ENCODE results near the gene RTP4.
"Not testable (repeated sequence)": the region's sequence is repeated elsewhere in the genome, so short reads cannot be mapped to it uniquely, and the experiment has no call there.

Gene RTP4

DNA sequence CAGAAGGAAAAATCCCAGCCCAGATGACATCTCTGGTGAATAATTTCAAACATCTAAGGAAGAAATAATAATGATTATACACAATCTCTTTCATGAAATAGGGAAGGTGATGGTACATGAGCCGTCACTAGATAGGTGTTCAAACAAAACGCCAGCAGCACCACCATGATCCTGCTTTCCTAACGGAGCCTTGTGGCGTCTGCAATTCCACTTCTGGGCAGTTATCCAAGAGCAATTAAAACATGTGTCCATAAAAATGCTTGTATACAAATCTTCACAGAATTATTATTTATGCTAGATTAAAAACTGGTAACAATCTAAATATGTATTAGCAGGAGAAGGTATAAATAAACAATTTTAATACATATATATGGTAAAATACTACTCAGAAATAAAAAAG, 33.7 kb downstream of the RTP4 start:
- no peaks in the 10 kb centered on the region for H3K36me3 ChIP-seq (ENCODE audit: control insufficient read depth in 1 of 2, insufficient read depth in 2 of 2, low read length in 2 of 2)
- no peak overlapping the region for H3K4me3 ChIP-seq (ENCODE audit: low read depth in 1 of 2, low read length in 2 of 2)
- no peak overlapping the region for H3K9ac ChIP-seq (ENCODE audit: low read depth in 1 of 2, low read length in 2 of 2)
- H3K9me3 ChIP-seq (ENCODE audit: control insufficient read depth in 1 of 2, low read length in 2 of 2) = no peaks in the 10 kb centered on the region
- H3K27me3 ChIP-seq (ENCODE audit: control insufficient read depth in 1 of 2, insufficient read depth in 2 of 2, low read length in 2 of 2) = no peaks in the 10 kb centered on the region
- H3K27ac ChIP-seq (ENCODE audit: low read depth, low read length) = no peak overlapping the region
- no peaks in the 10 kb centered on the region for H3K4me1 ChIP-seq (ENCODE audit: control insufficient read depth in 1 of 2, insufficient read depth in 2 of 2, low read length in 2 of 2)

DNA sequence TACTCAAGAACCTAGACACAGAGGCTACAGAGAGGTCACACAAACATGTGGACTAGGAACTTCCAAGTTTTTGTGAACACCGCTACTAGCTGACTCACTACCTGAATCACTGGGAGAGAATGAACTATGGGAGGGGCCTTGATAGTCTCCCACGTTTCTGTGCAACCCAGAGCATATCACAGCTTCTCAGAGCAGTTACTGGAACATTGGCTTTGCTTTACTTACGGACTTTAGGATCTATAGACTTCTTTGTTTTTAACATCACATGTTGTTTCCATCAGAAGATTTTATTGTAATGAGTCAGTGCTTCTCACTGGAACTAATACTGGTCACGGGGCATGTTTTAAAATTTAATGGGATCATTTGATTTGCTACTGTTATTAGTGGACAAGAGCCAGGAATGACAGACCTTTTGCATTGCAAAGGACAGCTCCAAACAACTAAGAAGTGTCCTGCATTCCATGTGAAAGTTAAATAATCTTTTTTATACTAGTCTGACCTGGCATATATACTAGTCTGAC, 35.6 kb downstream of the RTP4 start:
- H3K9me3 ChIP-seq (ENCODE audit: control insufficient read depth in 1 of 2, low read length in 2 of 2) = no peaks in the 10 kb centered on the region
- H3K9ac ChIP-seq (ENCODE audit: low read depth in 1 of 2, low read length in 2 of 2) = no peak overlapping the region
- no peaks in the 10 kb centered on the region for H3K36me3 ChIP-seq (ENCODE audit: control insufficient read depth in 1 of 2, insufficient read depth in 2 of 2, low read length in 2 of 2)
- no peaks in the 10 kb centered on the region for H3K4me1 ChIP-seq (ENCODE audit: control insufficient read depth in 1 of 2, insufficient read depth in 2 of 2, low read length in 2 of 2)
- H3K27ac ChIP-seq (ENCODE audit: low read depth, low read length) = no peak overlapping the region
- H3K27me3 ChIP-seq (ENCODE audit: control insufficient read depth in 1 of 2, insufficient read depth in 2 of 2, low read length in 2 of 2) = no peaks in the 10 kb centered on the region
- no peak overlapping the region for H3K4me3 ChIP-seq (ENCODE audit: low read depth in 1 of 2, low read length in 2 of 2)

DNA sequence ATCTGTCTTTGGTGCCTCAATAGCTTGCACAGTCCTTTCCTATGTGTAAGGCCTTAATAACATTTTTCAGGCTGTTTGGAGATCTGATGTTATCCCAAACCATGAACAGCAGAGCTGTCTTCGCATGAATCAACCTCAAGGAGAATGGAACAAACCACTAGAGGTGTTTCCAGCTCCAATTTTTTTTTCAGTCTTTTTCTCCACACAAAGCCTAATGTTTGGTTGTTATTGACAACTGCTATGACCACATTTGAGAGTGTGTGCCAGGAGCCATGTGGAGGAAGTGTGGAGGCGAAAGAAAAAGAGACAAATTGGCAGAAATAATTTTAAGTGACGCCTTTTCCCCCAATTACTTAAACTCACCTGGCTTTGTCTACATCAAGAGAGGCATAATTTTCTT, 38.7 kb downstream of the RTP4 start:
- Histone ChIP-seq H3K9ac (ENCODE audit: low read depth in 1 of 2, low read length in 2 of 2) (no peak overlapping the region), H3K36me3 (ENCODE audit: control insufficient read depth in 1 of 2, insufficient read depth in 2 of 2, low read length in 2 of 2) (no peaks in the 10 kb centered on the region), H3K4me3 (ENCODE audit: low read depth in 1 of 2, low read length in 2 of 2) (no peak overlapping the region), H3K27me3 (ENCODE audit: control insufficient read depth in 1 of 2, insufficient read depth in 2 of 2, low read length in 2 of 2) (no peaks in the 10 kb centered on the region), H3K9me3 (ENCODE audit: control insufficient read depth in 1 of 2, low read length in 2 of 2) (no peaks in the 10 kb centered on the region), H3K27ac (ENCODE audit: low read depth, low read length) (no peak overlapping the region), H3K4me1 (ENCODE audit: control insufficient read depth in 1 of 2, insufficient read depth in 2 of 2, low read length in 2 of 2) (no peaks in the 10 kb centered on the region)

DNA sequence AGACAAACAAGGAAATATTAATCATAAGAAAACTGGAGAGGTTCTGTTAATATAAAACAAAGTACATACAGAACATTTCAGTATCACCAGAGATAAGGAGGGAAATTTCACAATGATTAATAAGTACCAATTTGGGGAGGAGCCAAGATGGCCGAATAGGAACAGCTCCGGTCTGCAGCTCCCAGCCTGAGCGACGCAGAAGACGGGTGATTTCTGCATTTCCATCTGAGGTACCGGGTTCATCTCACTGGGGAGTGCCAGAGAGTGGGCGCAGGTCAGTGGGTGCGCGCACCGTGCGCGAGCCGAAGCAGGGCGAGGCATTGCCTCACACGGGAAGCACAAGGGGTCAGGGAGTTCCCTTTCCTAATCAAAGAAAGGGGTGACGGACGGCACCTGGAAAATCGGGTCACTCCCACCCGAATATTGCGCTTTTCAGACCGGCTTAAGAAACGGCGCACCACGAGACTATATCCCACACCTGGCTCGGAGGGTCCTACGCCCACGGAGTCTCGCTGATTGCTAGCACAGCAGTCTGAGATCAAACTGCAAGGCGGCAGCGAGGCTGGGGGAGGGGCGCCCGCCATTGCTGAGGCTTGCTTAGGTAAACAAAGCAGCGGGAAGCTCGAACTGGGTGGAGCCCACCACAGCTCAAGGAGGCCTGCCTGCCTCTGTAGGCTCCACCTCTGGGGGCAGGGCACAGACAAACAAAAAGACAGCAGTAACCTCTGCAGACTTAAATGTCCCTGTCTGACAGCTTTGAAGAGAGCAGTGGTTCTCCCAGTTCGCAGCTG, 44.0 kb downstream of the RTP4 start:
- not testable (repeated sequence) for H3K4me1 ChIP-seq (ENCODE audit: control insufficient read depth in 1 of 2, insufficient read depth in 2 of 2, low read length in 2 of 2); H3K4me3 ChIP-seq (ENCODE audit: low read depth in 1 of 2, low read length in 2 of 2)

More for the DNA sequence above, 44.0 kb downstream of the RTP4 start:
- not testable (repeated sequence) for H3K27me3 ChIP-seq (ENCODE audit: control insufficient read depth in 1 of 2, insufficient read depth in 2 of 2, low read length in 2 of 2); H3K36me3 ChIP-seq (ENCODE audit: control insufficient read depth in 1 of 2, insufficient read depth in 2 of 2, low read length in 2 of 2); H3K9me3 ChIP-seq (ENCODE audit: control insufficient read depth in 1 of 2, low read length in 2 of 2); H3K9ac ChIP-seq (ENCODE audit: low read depth in 1 of 2, low read length in 2 of 2); H3K27ac ChIP-seq (ENCODE audit: low read depth, low read length)
